ENCODE data around the gene UBE2L3. TPM values are rescaled to one million over a fixed set of nuclear protein-coding genes. Genes with fewer than 3 reads are reported as not detected.
"Not testable (repeated sequence)": the region's sequence is repeated elsewhere in the genome, so short reads cannot be mapped to it uniquely, and the experiment has no call there.

UBE2L3 gene
- total and polyA plus RNA-seq, 3 experiments from 2014 or later: 74.3 to 109 (median 80.2) TPM

DNA sequence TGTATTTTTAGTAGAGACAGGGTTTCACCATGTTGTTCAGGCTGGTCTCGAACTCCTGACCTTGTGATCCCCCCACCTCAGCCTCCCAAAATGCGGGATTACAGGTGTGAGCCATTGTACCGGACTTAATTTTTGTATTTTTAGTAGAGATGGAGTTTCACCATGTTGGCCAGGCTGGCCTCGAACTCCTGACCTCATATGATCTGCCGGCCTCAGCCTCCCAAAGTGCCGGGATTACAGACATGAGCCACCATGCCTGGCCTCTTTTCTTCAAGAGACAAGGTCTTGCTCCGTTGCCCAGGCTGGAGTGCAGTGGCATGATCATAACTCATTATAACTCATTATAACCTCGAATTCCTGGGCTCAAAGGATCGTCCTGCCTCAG, 13.1 kb downstream of the UBE2L3 start:
- Mint-ChIP-seq H3K4me1 (peaks cover 47 to 84% (median 66%) of the 10 kb centered on the region in 3 donors), H3K27ac (peak overlapping the region in 2 of 8 donors; percentile 8 to 47), H3K36me3 (peaks cover 0 to 22% (median 3%) of the 10 kb centered on the region in 3 donors)
- DNase-seq; H3K9me3 Mint-ChIP-seq; H3K27me3 ChIP-seq (ENCODE audit: insufficient read depth, low read length, poor library complexity, severe bottlenecking); H3K27ac ChIP-seq (ENCODE audit: low read depth, low read length); POLR2A ChIA-PET; H3K36me3 ChIP-seq (ENCODE audit: insufficient read depth, low read length); H3K4me3 ChIP-seq (ENCODE audit: low read length); H3K9me3 ChIP-seq (ENCODE audit: low read length); H3K27me3 Mint-ChIP-seq; H3K4me3 Mint-ChIP-seq; CTCF ChIA-PET: not testable (repeated sequence)
- peaks cover 48% of the 10 kb centered on the region for H3K4me1 ChIP-seq (ENCODE audit: insufficient read depth, low read length)

DNA sequence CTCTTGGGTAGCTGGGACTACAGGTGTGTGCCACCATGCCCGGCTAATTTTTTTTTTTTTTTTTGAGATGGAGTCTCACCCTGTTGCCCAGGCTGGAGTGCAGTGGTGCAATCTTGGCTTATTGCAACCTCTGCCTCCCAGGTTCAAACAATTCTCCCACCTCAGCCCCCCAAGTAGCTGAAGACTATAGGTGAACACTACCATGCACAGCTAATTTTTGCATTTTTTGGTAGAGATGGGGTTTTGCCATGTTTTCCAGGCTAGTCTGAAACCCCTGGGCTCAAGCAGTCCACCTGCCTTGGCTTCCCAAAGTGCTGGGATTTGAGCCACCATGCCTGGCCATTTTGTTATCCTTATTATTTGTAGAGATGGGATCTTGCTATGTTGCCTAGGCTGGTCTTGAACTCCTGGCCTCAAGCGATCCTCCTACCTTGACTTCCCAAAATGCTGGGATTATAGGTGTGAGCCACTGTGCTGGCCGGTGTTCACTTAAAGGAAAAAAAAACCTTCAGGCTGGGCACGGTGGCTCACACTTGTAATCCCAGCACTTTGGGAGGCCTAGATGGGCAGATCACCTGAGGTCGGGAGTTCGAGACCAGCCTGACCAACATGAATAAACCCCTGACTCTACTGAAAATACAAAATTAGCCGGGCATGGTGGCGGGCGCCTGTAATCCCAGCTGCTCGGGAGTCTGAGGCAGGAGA, 13.6 kb downstream of the UBE2L3 start:
- H3K27ac ChIP-seq (ENCODE audit: low read depth, low read length); H3K9me3 ChIP-seq (ENCODE audit: low read length); H3K9me3 Mint-ChIP-seq; H3K4me3 ChIP-seq (ENCODE audit: low read length); POLR2A ChIA-PET; H3K4me3 Mint-ChIP-seq; CTCF ChIA-PET; H3K27me3 Mint-ChIP-seq; H3K36me3 ChIP-seq (ENCODE audit: insufficient read depth, low read length); H3K27me3 ChIP-seq (ENCODE audit: insufficient read depth, low read length, poor library complexity, severe bottlenecking); DNase-seq: not testable (repeated sequence)
- peaks cover 48% of the 10 kb centered on the region for H3K4me1 ChIP-seq (ENCODE audit: insufficient read depth, low read length)
- Mint-ChIP-seq H3K36me3 (peaks cover 0 to 21% (median 4%) of the 10 kb centered on the region in 3 donors), H3K4me1 (peaks cover 45 to 84% (median 65%) of the 10 kb centered on the region in 3 donors), H3K27ac (peak overlapping the region in 2 of 8 donors; percentile 50 to 86)

DNA sequence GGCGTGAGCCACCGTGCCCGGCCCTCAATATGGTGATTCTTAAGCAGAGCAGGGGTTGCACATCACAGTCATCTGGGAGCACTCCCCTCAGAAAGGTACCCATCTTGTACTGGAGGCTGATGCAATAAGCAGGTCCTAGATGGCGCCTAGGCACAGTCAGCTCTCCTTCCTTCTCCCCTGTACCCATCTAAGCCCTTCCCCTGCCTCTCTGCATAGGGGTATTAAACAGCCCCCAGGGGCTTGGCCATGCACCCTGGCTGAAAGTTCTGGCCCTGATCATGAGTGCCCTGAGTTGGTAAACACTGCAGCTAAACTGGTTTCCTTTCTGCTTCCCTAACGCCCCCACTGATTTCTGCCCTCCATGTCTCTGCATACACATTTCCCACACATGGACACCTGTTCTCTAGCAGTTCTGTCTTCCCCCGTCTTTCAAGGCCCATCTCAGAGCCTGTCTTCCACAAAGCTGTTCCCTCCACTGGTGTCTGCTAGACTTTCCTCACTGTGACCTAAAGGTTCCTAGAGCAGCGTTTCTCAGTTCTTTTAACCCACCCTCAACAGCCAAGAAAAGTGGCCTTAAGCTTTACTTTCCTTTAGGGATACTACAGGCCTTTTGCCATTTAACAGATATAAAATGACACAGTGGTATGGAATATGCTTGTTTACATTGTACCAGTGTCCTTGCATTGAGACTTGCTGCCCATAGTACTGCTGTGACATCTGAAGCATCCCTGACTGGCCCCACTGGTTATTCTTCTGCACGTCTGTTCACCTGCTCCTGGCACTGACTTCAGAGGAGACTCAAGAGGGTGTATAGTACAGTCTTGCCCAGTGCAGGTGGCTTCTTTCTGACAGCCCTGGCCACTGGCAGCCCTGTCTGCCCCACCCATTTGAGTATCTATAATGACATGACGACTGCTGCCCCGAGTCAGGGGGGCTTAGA, 15.6 kb downstream of the UBE2L3 start:
- Mint-ChIP-seq H3K9me3 (no peaks in the 10 kb centered on the region), H3K27me3 (no peaks in the 10 kb centered on the region), H3K4me3 (peak overlapping the region in 6 of 7 donors; percentile 0 to 30 (median 2)), H3K27ac (peak overlapping the region in 7 of 8 donors; percentile 5 to 83 (median 73)), H3K36me3 (peaks cover 0 to 23% (median 6%) of the 10 kb centered on the region in 3 donors), H3K4me1 (peaks cover 44 to 84% (median 62%) of the 10 kb centered on the region in 3 donors)
- CTCF ChIA-PET: interaction anchor here (0.5 kb wide), 1 partner anchor 14 kb away, joined by 3 read pairs; no protein-coding TSS in a partner anchor
- no peaks in the 10 kb centered on the region for H3K27me3 ChIP-seq (ENCODE audit: insufficient read depth, low read length, poor library complexity, severe bottlenecking)
- no peak overlapping the region for H3K27ac ChIP-seq (ENCODE audit: low read depth, low read length)
- H3K4me3 ChIP-seq (ENCODE audit: low read length): no peak overlapping the region
- POLR2A ChIA-PET: no interaction called here
- H3K4me1 ChIP-seq (ENCODE audit: insufficient read depth, low read length): peaks cover 49% of the 10 kb centered on the region
- H3K36me3 ChIP-seq (ENCODE audit: insufficient read depth, low read length): peaks cover 9% of the 10 kb centered on the region
- DNase-seq: no peak
- H3K9me3 ChIP-seq (ENCODE audit: low read length): no peaks in the 10 kb centered on the region

DNA sequence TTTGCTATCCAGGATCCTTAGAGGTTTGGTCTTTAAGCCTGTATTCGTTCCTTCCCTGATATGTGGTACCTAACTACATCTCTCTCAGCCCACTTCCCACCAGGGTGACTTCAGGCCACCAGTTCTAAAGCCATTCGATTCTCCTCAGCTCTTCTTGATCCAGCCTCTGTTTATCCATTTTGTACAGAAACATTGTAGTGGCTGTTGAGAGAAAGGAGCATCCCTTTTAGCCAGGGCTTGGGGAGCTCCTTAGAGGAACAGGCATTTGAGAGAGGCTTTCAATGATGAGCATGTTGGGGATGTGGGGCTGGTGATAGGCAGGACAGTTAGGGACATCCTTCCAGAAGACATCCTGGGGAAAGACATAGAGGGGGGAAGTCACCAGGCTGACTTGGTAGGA, 17.9 kb downstream of the UBE2L3 start:
- Histone ChIP-seq H3K9me3 (ENCODE audit: low read length) (no peaks in the 10 kb centered on the region), H3K4me3 (ENCODE audit: low read length) (no peak overlapping the region), H3K27ac (ENCODE audit: low read depth, low read length) (no peak overlapping the region), H3K4me1 (ENCODE audit: insufficient read depth, low read length) (peaks cover 42% of the 10 kb centered on the region), H3K36me3 (ENCODE audit: insufficient read depth, low read length) (peaks cover 6% of the 10 kb centered on the region), H3K27me3 (ENCODE audit: insufficient read depth, low read length, poor library complexity, severe bottlenecking) (no peaks in the 10 kb centered on the region)
- Mint-ChIP-seq H3K27ac (peak overlapping the region in 6 of 8 donors; percentile 2 to 65 (median 26)), H3K36me3 (peaks cover 0 to 28% (median 6%) of the 10 kb centered on the region in 3 donors), H3K27me3 (no peaks in the 10 kb centered on the region), H3K9me3 (no peaks in the 10 kb centered on the region), H3K4me3 (peak overlapping the region in 3 of 7 donors; percentile 9 to 38 (median 25)), H3K4me1 (peaks cover 38 to 79% (median 58%) of the 10 kb centered on the region in 3 donors)
- DNase-seq: no peak
- ChIA-PET CTCF (interaction anchor here (0.9 kb wide), 1 partner anchor 62 kb away, joined by 3 read pairs; no protein-coding TSS in a partner anchor), POLR2A (no interaction called here)

DNA sequence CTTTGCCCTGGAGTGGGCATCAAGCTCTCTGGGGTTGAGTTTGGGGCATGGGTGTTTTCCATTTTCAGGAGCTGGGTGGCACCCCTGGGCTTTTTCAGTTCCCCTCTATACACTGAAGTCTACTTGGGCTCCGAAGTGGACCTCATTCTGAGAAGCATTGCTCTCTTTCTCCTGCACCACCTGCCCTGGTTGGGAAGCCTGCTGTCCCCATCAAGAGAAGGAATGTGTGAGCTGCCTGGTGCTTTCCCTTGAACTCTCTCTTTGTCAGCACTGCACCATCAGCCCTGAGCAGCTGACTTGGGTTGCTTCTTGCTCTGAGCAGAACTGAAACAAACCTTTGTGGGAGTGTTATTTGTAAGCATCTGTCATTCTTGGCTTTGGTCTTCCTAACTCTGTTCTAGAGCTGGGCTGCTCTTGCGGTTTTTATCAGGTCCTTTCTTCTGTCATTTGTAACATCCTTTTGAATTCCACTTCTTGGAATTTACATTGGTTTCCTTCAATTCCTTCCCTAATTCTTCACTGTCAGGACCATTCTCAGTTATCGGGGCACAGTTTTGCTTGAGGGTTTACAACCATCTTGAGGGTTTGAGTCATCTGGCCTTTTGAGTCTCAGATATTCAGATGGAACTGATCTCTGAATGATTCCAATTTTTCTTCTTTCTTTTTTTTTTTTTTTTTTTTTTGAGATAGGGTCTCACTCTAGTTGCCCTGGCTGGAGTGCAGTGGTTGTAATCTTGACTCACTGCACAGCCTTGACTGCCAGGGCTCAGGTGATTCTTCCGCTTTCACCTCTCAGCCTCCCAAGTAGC, 20.5 kb downstream of the UBE2L3 start:
- Mint-ChIP-seq H3K4me1 (peaks cover 50 to 85% (median 68%) of the 10 kb centered on the region in 3 donors), H3K27me3 (no peaks in the 10 kb centered on the region), H3K36me3 (peaks cover 0 to 44% (median 6%) of the 10 kb centered on the region in 3 donors), H3K27ac (peak overlapping the region; percentile 25 to 88 (median 78)), H3K4me3 (peak overlapping the region in 6 of 7 donors; percentile 1 to 80 (median 47)), H3K9me3 (no peaks in the 10 kb centered on the region)
- ChIA-PET POLR2A (no interaction called here), CTCF (interaction anchor here (0.5 to 1.1 kb wide), 2 partner anchors 16 to 40 kb away, joined by 3 to 4 read pairs; no protein-coding TSS in a partner anchor)
- H3K9me3 ChIP-seq (ENCODE audit: low read length): no peaks in the 10 kb centered on the region
- no peak overlapping the region for H3K27ac ChIP-seq (ENCODE audit: low read depth, low read length)
- peaks cover 13% of the 10 kb centered on the region for H3K36me3 ChIP-seq (ENCODE audit: insufficient read depth, low read length)
- no peak overlapping the region for H3K4me3 ChIP-seq (ENCODE audit: low read length)
- H3K4me1 ChIP-seq (ENCODE audit: insufficient read depth, low read length): peaks cover 56% of the 10 kb centered on the region
- DNase-seq: no peak
- H3K27me3 ChIP-seq (ENCODE audit: insufficient read depth, low read length, poor library complexity, severe bottlenecking): no peaks in the 10 kb centered on the region

DNA sequence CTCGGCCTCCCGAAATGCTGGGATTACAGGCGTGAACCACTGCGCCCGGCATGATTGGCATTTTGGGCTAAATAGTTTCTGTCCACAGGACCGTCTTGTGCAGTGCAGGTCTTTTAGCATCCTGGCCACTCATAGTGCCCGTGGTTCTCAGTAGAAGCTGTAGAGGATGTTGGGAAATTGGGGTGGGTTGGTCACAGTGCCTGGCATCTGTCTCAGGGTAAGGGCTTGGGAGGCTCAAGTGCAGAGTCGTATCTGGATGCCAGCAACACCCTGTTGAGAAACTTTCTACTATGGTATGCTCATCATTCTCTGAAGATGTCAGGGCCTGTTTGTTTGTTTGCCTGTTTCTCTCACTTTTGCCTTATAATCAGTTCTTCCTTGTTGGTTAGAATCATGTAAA, 21.9 kb downstream of the UBE2L3 start:
- CTCF ChIA-PET: no interaction called here
- H3K4me1 Mint-ChIP-seq: peaks cover 57 to 91% (median 74%) of the 10 kb centered on the region in 3 donors
- peaks cover 22% of the 10 kb centered on the region for H3K36me3 ChIP-seq (ENCODE audit: insufficient read depth, low read length)

DNA sequence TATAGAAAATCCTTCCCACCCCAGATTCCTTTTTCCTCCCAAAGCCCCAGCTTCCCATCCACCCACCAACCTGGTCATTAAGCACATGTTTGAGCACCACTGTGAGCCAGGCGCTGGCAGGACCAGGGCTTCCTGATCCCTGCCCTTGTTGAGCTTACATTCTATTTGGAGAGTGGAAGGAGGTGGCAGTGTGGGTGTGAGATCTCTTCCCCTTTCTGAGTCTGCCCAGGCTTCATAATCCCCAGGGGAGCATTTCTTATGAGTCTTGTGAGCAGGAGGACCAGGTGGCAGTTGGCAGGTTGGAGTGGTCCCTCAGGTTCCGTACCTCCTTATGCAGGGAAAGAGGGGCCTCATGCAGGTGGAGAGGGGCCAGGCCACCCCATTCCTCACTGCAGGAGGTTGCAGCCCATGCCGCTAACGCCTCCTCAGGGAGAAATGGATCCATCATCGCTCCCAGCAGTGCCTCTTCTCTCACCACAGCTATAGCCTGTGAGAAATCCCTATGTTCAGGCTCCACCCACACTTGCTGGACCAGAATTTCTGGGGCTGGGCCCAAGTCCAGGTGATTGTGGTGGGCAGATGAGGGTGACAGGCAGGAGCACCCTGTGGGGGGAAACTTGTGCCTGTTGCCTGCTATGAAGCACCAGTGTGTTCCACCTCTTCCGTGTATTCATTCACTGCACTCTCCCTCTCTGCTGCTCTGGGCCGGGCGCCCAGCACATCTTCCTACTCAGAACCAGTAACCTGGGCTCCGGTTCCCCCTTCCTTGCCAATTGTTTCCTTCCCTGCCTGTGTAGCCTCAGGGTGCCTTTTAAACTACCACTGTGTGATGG, 23.5 kb downstream of the UBE2L3 start:
- ChIA-PET POLR2A (no interaction called here), CTCF (interaction anchor here (1.0 kb wide), 1 partner anchor 11 kb away, joined by 3 read pairs; no protein-coding TSS in a partner anchor)
- no peaks in the 10 kb centered on the region for H3K9me3 Mint-ChIP-seq
- H3K27me3 ChIP-seq (ENCODE audit: insufficient read depth, low read length, poor library complexity, severe bottlenecking): no peaks in the 10 kb centered on the region
- no peaks in the 10 kb centered on the region for H3K9me3 ChIP-seq (ENCODE audit: low read length)
- peaks cover 0 to 63% (median 20%) of the 10 kb centered on the region in 3 donors for H3K36me3 Mint-ChIP-seq
- DNase-seq: no peak
- no peak overlapping the region for H3K27ac ChIP-seq (ENCODE audit: low read depth, low read length)
- H3K4me1 ChIP-seq (ENCODE audit: insufficient read depth, low read length): peaks cover 41% of the 10 kb centered on the region
- H3K27ac Mint-ChIP-seq: peak overlapping the region in 4 of 8 donors; percentile 38 to 78 (median 66)
- peak overlapping the region in 1 of 7 donors; percentile 34 for H3K4me3 Mint-ChIP-seq
- H3K36me3 ChIP-seq (ENCODE audit: insufficient read depth, low read length): peaks cover 34% of the 10 kb centered on the region
- H3K27me3 Mint-ChIP-seq: no peaks in the 10 kb centered on the region
- no peak overlapping the region for H3K4me3 ChIP-seq (ENCODE audit: low read length)
- peaks cover 62 to 88% (median 72%) of the 10 kb centered on the region in 3 donors for H3K4me1 Mint-ChIP-seq

More for the DNA sequence above, 21.9 kb downstream of the UBE2L3 start:
- peaks cover 0 to 54% (median 19%) of the 10 kb centered on the region in 3 donors for H3K36me3 Mint-ChIP-seq
- POLR2A ChIA-PET: no interaction called here
- no peaks in the 10 kb centered on the region for H3K9me3 Mint-ChIP-seq
- DNase-seq: no peak
- Histone ChIP-seq H3K4me1 (ENCODE audit: insufficient read depth, low read length) (peaks cover 51% of the 10 kb centered on the region), H3K9me3 (ENCODE audit: low read length) (no peaks in the 10 kb centered on the region), H3K27ac (ENCODE audit: low read depth, low read length) (no peak overlapping the region), H3K4me3 (ENCODE audit: low read length) (no peak overlapping the region), H3K27me3 (ENCODE audit: insufficient read depth, low read length, poor library complexity, severe bottlenecking) (no peaks in the 10 kb centered on the region)
- H3K4me3 Mint-ChIP-seq: peak overlapping the region in 1 of 7 donors; percentile 11
- H3K27ac Mint-ChIP-seq: peak overlapping the region in 6 of 8 donors; percentile 31 to 78 (median 47)
- no peaks in the 10 kb centered on the region for H3K27me3 Mint-ChIP-seq

All from CD8-positive, alpha-beta memory T cell (primary cell).